IPS-NIHi7 (cell line): ENCODE results near the gene CLEC4M.
"Not testable (repeated sequence)": the region's sequence is repeated elsewhere in the genome, so short reads cannot be mapped to it uniquely, and the experiment has no call there.

Source experiments
- DNase-seq: peaks from one replicate; pipeline ENCODE4 v3.0.0; 2012; ENCODE audit warnings: mixed read lengths; ENCODE audit errors: extremely low spot score

The CLEC4M gene

DNA sequence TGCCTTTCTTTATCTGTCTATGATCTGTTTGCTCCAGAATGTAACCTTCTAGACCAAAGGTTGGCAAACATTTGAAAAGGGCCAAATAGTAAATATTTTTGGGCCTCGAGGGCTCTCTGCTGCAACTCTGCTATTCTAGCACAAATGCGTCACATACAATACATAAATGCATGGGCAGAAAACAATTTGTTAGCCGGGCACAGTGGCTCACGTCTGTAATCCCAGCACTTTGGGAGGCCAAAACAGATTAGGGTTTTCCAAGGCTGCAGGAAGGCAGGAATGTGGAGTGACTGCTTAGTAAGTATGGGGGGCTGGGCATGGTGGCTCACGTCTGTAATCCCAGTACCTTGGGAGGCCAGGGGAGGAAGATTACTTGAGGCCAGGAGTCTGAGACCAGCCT, 45.1 kb downstream of the CLEC4M start:
- DNase-seq, result no peak

GRCh38 chr19:7811989-7812388, 48.9 kb downstream of the CLEC4M start:
- no peak for DNase-seq

DNA sequence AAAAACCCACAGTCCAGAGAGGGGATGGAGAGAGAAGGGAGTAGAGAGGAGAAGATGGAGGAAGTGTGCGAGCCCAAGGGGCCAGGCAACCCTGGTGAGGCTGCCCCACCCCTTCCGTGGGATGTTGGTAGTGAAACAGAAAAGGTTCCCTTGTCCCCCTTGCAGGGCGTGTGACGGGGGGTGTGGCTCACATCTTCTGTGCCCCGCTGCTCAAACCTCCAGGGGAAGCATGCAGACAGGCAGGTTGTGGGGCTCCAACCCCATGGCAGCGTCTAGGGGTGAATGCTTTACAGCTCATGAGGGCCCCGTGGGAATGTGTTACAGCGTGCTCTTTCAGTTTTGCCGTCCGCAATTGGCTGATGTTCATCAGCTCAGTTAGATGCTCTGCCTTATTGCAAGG, 52.3 kb downstream of the CLEC4M start:
- DNase-seq, result no peak

GRCh38 chr19:7816040-7816439, 53.0 kb downstream of the CLEC4M start:
- DNase-seq, result not testable (repeated sequence)

- no peak for DNase-seq
Measured at GRCh38 chr19:7817801-7818200, 54.8 kb downstream of the CLEC4M start.

GRCh38 chr19:7818806-7819205, 55.8 kb downstream of the CLEC4M start:
- no peak for DNase-seq
